HUES64 (cell line): ENCODE results near the gene ZSCAN16.

Experiments
- H3K27ac ChIP-seq: 2 replicates; pipeline ENCODE4 v1.7.0; 2013; ENCODE audit warnings: low read depth, low read length, inconsistent platforms
- H3K27me3 ChIP-seq: 2 replicates; pipeline ENCODE4 v1.6.1; 2013; ENCODE audit warnings: mild to moderate bottlenecking, low read length; ENCODE audit not compliant: insufficient read depth
- H3K36me3 ChIP-seq: 2 replicates; pipeline ENCODE4 v1.6.1; 2013; ENCODE audit warnings: mild to moderate bottlenecking, low read length; ENCODE audit not compliant: insufficient read depth
- H3K4me1 ChIP-seq: 2 replicates; pipeline ENCODE4 v1.6.1; 2013; ENCODE audit warnings: mild to moderate bottlenecking, low read length, moderate library complexity; ENCODE audit not compliant: insufficient read depth
- H3K4me3 ChIP-seq: 2 replicates; pipeline ENCODE4 v1.5.1; 2013; ENCODE audit warnings: mild to moderate bottlenecking, low read length, moderate library complexity
- H3K9ac ChIP-seq: 2 replicates; pipeline ENCODE4 v1.6.1; 2013; ENCODE audit warnings: mild to moderate bottlenecking, low read depth, low read length
- H3K9me3 ChIP-seq: 2 replicates; pipeline ENCODE4 v1.6.1; 2013; ENCODE audit warnings: low read depth, low read length; ENCODE audit not compliant: insufficient read depth
- WGBS: fragments of 150-250, 120-280 bp; methylation state at CpG from one replicate; pipeline ENCODE4 v1.1.7; 2013; ENCODE audit warnings: missing lambda C conversion rate; 5-methylcytosine and 5-hydroxymethylcytosine counted together

ZSCAN16 gene

GRCh38 chr6:28172006-28172405, 47.6 kb downstream of the ZSCAN16 start:
- WGBS = 81% methylated on average over 1 of the region's 2 CpGs

GRCh38 chr6:28176373-28176772, 52.0 kb downstream of the ZSCAN16 start:
- Histone ChIP-seq H3K9ac (no peak overlapping the region), H3K27ac (no peak overlapping the region), H3K27me3 (peaks cover 5% of the 10 kb centered on the region), H3K4me3 (no peak overlapping the region), H3K36me3 (no peaks in the 10 kb centered on the region), H3K4me1 (no peaks in the 10 kb centered on the region), H3K9me3 (no peaks in the 10 kb centered on the region)
- 100% methylated on average over 1 of the region's 1 CpG for WGBS

More at GRCh38 chr6:28172006-28172405, 47.6 kb downstream of the ZSCAN16 start:
- peaks cover 14% of the 10 kb centered on the region for H3K27me3 ChIP-seq
- no peaks in the 10 kb centered on the region for H3K9me3 ChIP-seq
- H3K9ac ChIP-seq = no peak overlapping the region
- no peaks in the 10 kb centered on the region for H3K36me3 ChIP-seq
- no peak overlapping the region for H3K27ac ChIP-seq
- H3K4me3 ChIP-seq = no peak overlapping the region
- H3K4me1 ChIP-seq = no peaks in the 10 kb centered on the region
